Lung (tissue), 12 donors: ENCODE results near the gene TMEM214. TPM values are rescaled to one million over a fixed set of nuclear protein-coding genes. Genes with fewer than 3 reads are reported as not detected.

Source experiments
- ATAC-seq: fragments of 200-7000 bp; cut with Tn5 transposase; one replicate; pipeline ENCODE4 v1.9.1; 2020; ENCODE audit warnings: moderate number of reproducible peaks; ENCODE audit not compliant: insufficient read depth, low FRiP score
- DNase-seq, 3 donors: peaks; one replicate each; pipeline ENCODE4 v3.0.0-alpha.2; 2013 to 2017
- H3K27ac ChIP-seq, 2 donors: one replicate each; pipeline ENCODE4 v1.5.1; 2013; ENCODE audit warnings: mild to moderate bottlenecking in 2 of 2, moderate library complexity in 2 of 2, control low read depth in 1 of 2, inconsistent platforms in 1 of 2, low read depth in 1 of 2, low read length in 1 of 2
- H3K27me3 ChIP-seq, 3 donors: one replicate each; pipeline ENCODE4 v1.5.1; 2013; ENCODE audit warnings: low read length in 2 of 3; ENCODE audit not compliant: control insufficient read depth in 3 of 3, insufficient read depth in 3 of 3
- H3K36me3 ChIP-seq, 4 donors: one replicate each; pipeline ENCODE4 v1.5.1; 2013; ENCODE audit warnings: low read length in 4 of 4, mild to moderate bottlenecking in 1 of 4, moderate library complexity in 1 of 4; ENCODE audit not compliant: control insufficient read depth in 4 of 4, insufficient read depth in 4 of 4
- H3K4me1 ChIP-seq, 5 donors: one replicate each; pipeline ENCODE4 v1.5.1; 2013; ENCODE audit warnings: low read length in 5 of 5, mild to moderate bottlenecking in 2 of 5, moderate library complexity in 1 of 5; ENCODE audit not compliant: control insufficient read depth in 5 of 5, insufficient read depth in 5 of 5
- H3K4me3 ChIP-seq: one replicate; pipeline ENCODE4 v1.5.1; 2013; ENCODE audit warnings: mild to moderate bottlenecking, control low read depth, moderate library complexity
- H3K9ac ChIP-seq, 2 donors: one replicate each; pipeline ENCODE4 v1.5.1; 2013; ENCODE audit warnings: low read length in 2 of 2, control low read depth in 1 of 2; ENCODE audit not compliant: insufficient read depth in 1 of 2
- H3K9me3 ChIP-seq, 4 donors: one replicate each; pipeline ENCODE4 v1.5.1; 2013; ENCODE audit warnings: low read length in 3 of 4, mild to moderate bottlenecking in 1 of 4, moderate library complexity in 1 of 4; ENCODE audit not compliant: control insufficient read depth in 4 of 4, insufficient read depth in 3 of 4
- WGBS, 2 donors: extraction: QIAGEN DNeasy Blood & Tissue Kit; methylation state at CpG; one replicate each; pipeline ENCODE4 v1.1.7; 2013; 5-methylcytosine and 5-hydroxymethylcytosine counted together
- polyA plus RNA-seq, 2 donors: library from polyadenylated mRNA; stranded (reverse); fragments of 200-250 nt; gene quantifications; one replicate each; pipeline ENCODE4 v1.2.1, GENCODE V29; 2013
- total RNA-seq, 2 donors: library from RNA; depleted of rRNA in 1 of 2; stranded (reverse); fragments of >200 nt in 1 of 2; gene quantifications; one replicate each; pipeline ENCODE4 v1.2.1, GENCODE V29; 2014 to 2021
- TF ChIP-seq, protein P1 (sequence below): IDR thresholded peaks from 2 replicates; pipeline ENCODE4 v1.5.1; 2012; ENCODE audit warnings: mild to moderate bottlenecking; ENCODE audit errors: control extremely low read depth, extremely low read depth
- donor health status: control.
- donor health status: control.
- donor health status: Bipolar disorder and iron deficiency.
- donor health status: healthy.
- donor health status: DM: yes; HTN: yes; CAD: no.

Gene TMEM214
- total and polyA plus RNA-seq, 4 donors = 34.3 to 99.2 (median 59.6) TPM

DNA sequence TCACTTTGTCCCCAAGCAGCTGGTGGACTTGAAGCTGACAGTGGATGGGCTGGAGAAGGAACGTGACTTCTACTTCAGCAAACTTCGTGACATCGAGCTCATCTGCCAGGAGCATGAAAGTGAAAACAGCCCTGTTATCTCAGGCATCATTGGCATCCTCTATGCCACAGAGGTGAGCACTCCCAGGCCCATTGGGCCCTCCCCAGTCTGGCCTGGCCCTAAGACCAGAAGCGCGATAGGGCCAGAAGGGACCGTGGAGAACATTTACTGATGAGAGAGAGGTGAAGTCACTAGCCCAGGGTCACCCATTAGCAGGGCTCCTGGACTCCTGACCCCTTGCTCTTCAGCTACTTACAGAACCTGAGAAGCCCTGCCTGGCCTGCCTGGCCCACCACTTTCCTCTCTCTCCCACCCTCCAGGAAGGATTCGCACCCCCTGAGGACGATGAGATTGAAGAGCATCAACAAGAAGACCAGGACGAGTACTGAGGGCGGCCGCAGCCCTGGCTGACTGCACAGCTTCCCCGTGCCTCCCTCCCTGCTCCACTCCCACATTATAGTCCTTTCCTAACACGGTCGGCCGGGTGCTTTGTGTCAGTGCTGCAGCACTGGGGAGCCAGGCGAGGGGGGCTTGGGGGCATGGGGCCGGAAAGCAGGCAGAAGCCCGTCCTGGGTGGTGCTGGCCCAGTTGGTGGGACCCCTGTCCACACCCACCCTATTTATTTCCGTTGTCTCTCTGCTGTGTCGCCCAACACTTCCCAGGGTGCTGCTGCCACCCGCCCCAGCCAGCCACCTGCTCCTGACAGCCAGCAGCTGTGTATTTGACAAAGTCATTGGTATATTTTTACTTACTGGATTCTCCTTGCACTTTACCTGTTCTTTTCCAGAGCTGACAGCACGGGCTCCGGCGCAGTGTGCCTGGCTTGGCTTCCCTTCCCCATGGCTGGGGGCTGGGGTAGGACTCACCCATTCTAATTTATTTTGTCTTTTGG lies 6.6 kb upstream of the TMEM214 start:
- no peak for ATAC-seq
- no peak overlapping the region for H3K4me3 ChIP-seq

DNA sequence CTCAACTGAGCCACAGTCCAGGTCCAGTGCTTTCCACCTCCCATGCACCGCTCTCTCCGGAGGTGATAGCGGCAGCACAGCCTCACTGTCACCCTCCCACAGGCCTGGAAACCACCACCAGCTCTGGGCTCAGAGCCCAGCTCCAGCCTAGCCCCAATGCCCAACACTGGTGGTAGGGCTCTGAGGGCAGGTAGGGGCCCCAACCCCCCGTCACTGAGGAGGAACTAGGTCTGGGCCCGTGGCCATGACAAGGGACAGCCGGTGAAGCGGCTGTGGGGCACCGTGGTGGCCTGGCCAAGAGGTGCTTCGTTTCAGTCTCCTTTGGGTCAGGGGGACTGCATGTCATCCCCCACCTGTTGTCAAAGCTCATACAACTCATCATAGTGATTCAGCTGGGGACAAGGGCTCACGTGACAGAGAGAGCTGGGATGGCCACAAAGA lies 5.5 kb upstream of the TMEM214 start:
- ATAC-seq (no peak), DNase-seq (no peak)
- no peak overlapping the region for H3K27ac ChIP-seq

More for the DNA sequence above, 6.6 kb upstream of the TMEM214 start:
- Histone ChIP-seq H3K9ac (no peak overlapping the region), H3K4me1 (peaks cover 0 to 2% (median 0%) of the 10 kb centered on the region in 5 donors), H3K36me3 (peaks cover 4 to 36% (median 9%) of the 10 kb centered on the region in 4 donors), H3K9me3 (no peaks in the 10 kb centered on the region), H3K27ac (no peak overlapping the region), H3K27me3 (no peaks in the 10 kb centered on the region)
- no peak for DNase-seq
- TF ChIP-seq, protein P1, sequence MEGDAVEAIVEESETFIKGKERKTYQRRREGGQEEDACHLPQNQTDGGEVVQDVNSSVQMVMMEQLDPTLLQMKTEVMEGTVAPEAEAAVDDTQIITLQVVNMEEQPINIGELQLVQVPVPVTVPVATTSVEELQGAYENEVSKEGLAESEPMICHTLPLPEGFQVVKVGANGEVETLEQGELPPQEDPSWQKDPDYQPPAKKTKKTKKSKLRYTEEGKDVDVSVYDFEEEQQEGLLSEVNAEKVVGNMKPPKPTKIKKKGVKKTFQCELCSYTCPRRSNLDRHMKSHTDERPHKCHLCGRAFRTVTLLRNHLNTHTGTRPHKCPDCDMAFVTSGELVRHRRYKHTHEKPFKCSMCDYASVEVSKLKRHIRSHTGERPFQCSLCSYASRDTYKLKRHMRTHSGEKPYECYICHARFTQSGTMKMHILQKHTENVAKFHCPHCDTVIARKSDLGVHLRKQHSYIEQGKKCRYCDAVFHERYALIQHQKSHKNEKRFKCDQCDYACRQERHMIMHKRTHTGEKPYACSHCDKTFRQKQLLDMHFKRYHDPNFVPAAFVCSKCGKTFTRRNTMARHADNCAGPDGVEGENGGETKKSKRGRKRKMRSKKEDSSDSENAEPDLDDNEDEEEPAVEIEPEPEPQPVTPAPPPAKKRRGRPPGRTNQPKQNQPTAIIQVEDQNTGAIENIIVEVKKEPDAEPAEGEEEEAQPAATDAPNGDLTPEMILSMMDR = no peak
- 94 to 95% methylated on average over 24 of the region's 24 CpGs for WGBS, 2 donors

DNA sequence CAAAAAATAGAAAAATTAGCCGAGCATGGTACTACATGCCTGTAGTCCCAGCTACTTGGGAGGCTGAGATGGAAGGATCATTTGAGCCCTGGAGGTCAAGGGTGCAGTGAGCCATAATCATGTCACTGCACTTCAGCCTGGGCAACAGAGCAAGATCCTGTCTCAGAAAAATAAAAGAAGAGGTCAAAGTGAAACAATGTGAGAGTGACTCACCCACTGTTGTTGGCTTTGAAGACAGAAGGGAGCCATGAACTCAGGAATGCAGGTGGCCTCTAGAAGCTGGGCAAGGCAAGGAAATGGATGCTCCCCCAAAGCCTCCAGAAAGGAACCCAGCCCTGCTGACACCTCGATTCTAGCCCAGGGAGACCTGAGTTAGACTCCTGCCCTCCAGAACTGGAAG lies 3.7 kb upstream of the TMEM214 start:
- no peaks in the 10 kb centered on the region for H3K9me3 ChIP-seq
- ATAC-seq (no peak), DNase-seq (no peak)
- peaks cover 0 to 23% (median 4%) of the 10 kb centered on the region in 4 donors for H3K36me3 ChIP-seq
- 90 to 96% methylated on average over 2 of the region's 2 CpGs for WGBS, 2 donors
- H3K27me3 ChIP-seq = no peaks in the 10 kb centered on the region
- H3K9ac ChIP-seq = no peak overlapping the region
- TF ChIP-seq, protein P1 = no peak
- H3K4me1 ChIP-seq = peaks cover 0 to 15% (median 6%) of the 10 kb centered on the region in 5 donors
- no peak overlapping the region for H3K4me3 ChIP-seq
- no peak overlapping the region for H3K27ac ChIP-seq

More for the DNA sequence above, 5.5 kb upstream of the TMEM214 start:
- WGBS, 2 donors = 90 to 94% methylated on average over 10 of the region's 10 CpGs
- Histone ChIP-seq H3K27me3 (no peaks in the 10 kb centered on the region), H3K4me3 (no peak overlapping the region), H3K4me1 (peaks cover 0 to 6% (median 0%) of the 10 kb centered on the region in 5 donors), H3K9ac (no peak overlapping the region), H3K9me3 (no peaks in the 10 kb centered on the region), H3K36me3 (peaks cover 4 to 34% (median 7%) of the 10 kb centered on the region in 4 donors)
- TF ChIP-seq, protein P1 = no peak
